SK-N-SH (cell line): ENCODE measurements around the gene TP53I3. TPM values are rescaled to one million over a fixed set of nuclear protein-coding genes. Genes with fewer than 3 reads are reported as not detected.

Experiments used
- CTCF ChIA-PET: fragments of 300-600, 350-600 bp; formaldehyde crosslinking; extraction: SDS; loops from one replicate; lab custom pipeline; 2021; lab: Yijun Ruan, JAX
- POLR2A ChIA-PET: fragments of 350-600 bp; sonication (Branson Sonifier 250); formaldehyde crosslinking; extraction: SDS; loops from one replicate; lab custom pipeline; 2020; ENCODE audit warnings: antibody characterized with exemption, inconsistent platforms; lab: Yijun Ruan, JAX
- DNase-seq: peaks from one replicate; pipeline ENCODE4 v3.0.0; 2012
- H2AFZ ChIP-seq: fragments of 200-600 bp; sonication (generic); 2 replicates; pipeline ENCODE4 v1.8.1; 2016; ENCODE audit warnings: antibody characterized with exemption, mild to moderate bottlenecking, low read depth
- H3F3A ChIP-seq: fragments of 200-600 bp; sonication (generic); replicated peaks from 2 replicates; pipeline ENCODE3; 2016; ENCODE audit warnings: antibody characterized with exemption, mild to moderate bottlenecking; ENCODE audit not compliant: insufficient read depth
- H3K27ac ChIP-seq, 2 experiments: fragments of 200-500 bp in 1 of 2; fragments of 200-600 bp in 1 of 2; sonication (Bioruptor generic) in 1 of 2; sonication (generic), shearing (Covaris generic) in 1 of 2; 2 replicates each; pipeline versions ENCODE4 v1.5.1 to v1.6.1; 2014 to 2016; ENCODE audit warnings: low read depth in 2 of 2, inconsistent platforms in 1 of 2, low read length in 1 of 2, mild to moderate bottlenecking in 1 of 2, mixed read lengths in 1 of 2
- H3K27me3 ChIP-seq: fragments of 200-600 bp; sonication (generic), shearing (Covaris generic); 2 replicates; pipeline ENCODE4 v1.6.1; 2016; ENCODE audit warnings: mixed run types; ENCODE audit not compliant: insufficient read depth
- H3K36me3 ChIP-seq, 2 experiments: fragments of 200-500 bp in 1 of 2; fragments of 200-600 bp in 1 of 2; sonication (Bioruptor generic) in 1 of 2; sonication (generic) in 1 of 2; replicated peaks in 1 of 2; 2 replicates each; pipeline versions ENCODE3 to v1.5.1; 2014 to 2016; ENCODE audit warnings: low read length in 1 of 2, mild to moderate bottlenecking in 1 of 2; ENCODE audit not compliant: insufficient read depth in 2 of 2, control insufficient read depth in 1 of 2
- H3K4me1 ChIP-seq, 2 experiments: fragments of 200-500 bp in 1 of 2; fragments of 200-600 bp in 1 of 2; sonication (Bioruptor generic) in 1 of 2; sonication (generic), shearing (Covaris generic) in 1 of 2; 2 replicates each; pipeline versions ENCODE4 v1.5.1 to v1.6.1; 2014 to 2016; ENCODE audit warnings: low read depth in 1 of 2, low read length in 1 of 2, mixed run types in 1 of 2; ENCODE audit not compliant: insufficient read depth in 2 of 2, control insufficient read depth in 1 of 2
- H3K4me2 ChIP-seq: fragments of 200-600 bp; sonication (generic), shearing (Covaris generic); 2 replicates; pipeline ENCODE4 v1.6.1; 2017; ENCODE audit warnings: mixed run types
- H3K4me3 ChIP-seq, 2 experiments: fragments of 200-500 bp in 1 of 2; fragments of 200-600 bp in 1 of 2; sonication (Bioruptor generic) in 1 of 2; sonication (generic), shearing (Covaris generic) in 1 of 2; 2 replicates each; pipeline versions ENCODE4 v1.5.1 to v1.8.1; 2014 to 2016; ENCODE audit warnings: low read depth in 2 of 2, inconsistent platforms in 1 of 2, low read length in 1 of 2, mild to moderate bottlenecking in 1 of 2, mixed read lengths in 1 of 2, moderate library complexity in 1 of 2
- H3K79me2 ChIP-seq: fragments of 200-600 bp; sonication (generic); 2 replicates; pipeline ENCODE4 v1.8.1; 2017; ENCODE audit warnings: mild to moderate bottlenecking; ENCODE audit not compliant: insufficient read depth
- H3K9ac ChIP-seq: fragments of 200-600 bp; sonication (generic); 2 replicates; pipeline ENCODE4 v1.6.1; 2017; ENCODE audit warnings: mixed run types
- H3K9me2 ChIP-seq: fragments of 200-600 bp; sonication (generic); 2 replicates; pipeline ENCODE4 v1.6.1; 2017; ENCODE audit warnings: mixed run types
- H3K9me3 ChIP-seq: fragments of 200-600 bp; sonication (generic); 2 replicates; pipeline ENCODE4 v1.6.1; 2017; ENCODE audit warnings: mixed run types, mild to moderate bottlenecking, moderate library complexity
- H4K20me1 ChIP-seq: fragments of 200-600 bp; sonication (generic); 2 replicates; pipeline ENCODE4 v1.6.1; 2017; ENCODE audit warnings: mild to moderate bottlenecking, mixed run types; ENCODE audit not compliant: insufficient read depth
- CHD2 ChIP-seq: fragments of 150-350 bp; IDR thresholded peaks from 2 replicates; pipeline ENCODE4 v1.6.1; 2018; ENCODE audit warnings: low read length; ENCODE audit not compliant: partially characterized antibody
- EZH2phosphoT487 ChIP-seq: fragments of 200-600 bp; sonication (generic); IDR thresholded peaks from 2 replicates; pipeline ENCODE4 v1.6.1; 2017; ENCODE audit warnings: low read depth, mixed run types, mild to moderate bottlenecking, antibody characterized with exemption, moderate library complexity, borderline replicate concordance
- FOSL2 ChIP-seq: IDR thresholded peaks from 2 replicates; pipeline ENCODE4 v1.4.0; 2012; ENCODE audit warnings: low read depth, mild to moderate bottlenecking, moderate library complexity, borderline replicate concordance
- FOXJ3 ChIP-seq: sonication (generic); formaldehyde crosslinking; IDR thresholded peaks from 2 replicates; pipeline ENCODE4 v1.5.1; 2020; ENCODE audit warnings: mild to moderate bottlenecking, missing genetic modification reagents
- FOXM1 ChIP-seq: IDR thresholded peaks from 2 replicates; pipeline ENCODE4 v1.4.0; 2012; ENCODE audit warnings: low read depth, mild to moderate bottlenecking
- GABPA ChIP-seq: IDR thresholded peaks from 2 replicates; pipeline ENCODE4 v1.4.0; 2012; ENCODE audit warnings: low read depth, mild to moderate bottlenecking
- GATA2 ChIP-seq: sonication (generic); formaldehyde crosslinking; IDR thresholded peaks from 2 replicates; pipeline ENCODE4 v1.5.0; 2020; ENCODE audit warnings: mild to moderate bottlenecking, missing genetic modification reagents
- IRF3 ChIP-seq: fragments of 150-350 bp; IDR thresholded peaks from 2 replicates; pipeline ENCODE4 v1.6.1; 2016; ENCODE audit warnings: mild to moderate bottlenecking, low read depth, low read length
- JUND ChIP-seq: IDR thresholded peaks from 2 replicates; pipeline ENCODE4 v1.4.0; 2012
- MEF2A ChIP-seq: IDR thresholded peaks from 2 replicates; pipeline ENCODE4 v1.4.0; 2012; ENCODE audit warnings: low read depth, borderline replicate concordance
- NRF1 ChIP-seq: IDR thresholded peaks from 2 replicates; pipeline ENCODE4 v1.6.1; 2012; ENCODE audit warnings: low read depth, mild to moderate bottlenecking, low read length
- POLR2AphosphoS5 ChIP-seq: IDR thresholded peaks from 2 replicates; pipeline ENCODE4 v1.6.1; 2012; ENCODE audit warnings: low read depth, low read length
- RCOR1 ChIP-seq: fragments of 150-350 bp; IDR thresholded peaks from 2 replicates; pipeline ENCODE4 v1.6.1; 2017; ENCODE audit warnings: antibody characterized with exemption, low read length
- RXRA ChIP-seq: IDR thresholded peaks from 2 replicates; pipeline ENCODE4 v1.4.0; 2012; ENCODE audit warnings: low read depth, mild to moderate bottlenecking, borderline replicate concordance
- SIN3A ChIP-seq: IDR thresholded peaks from 2 replicates; pipeline ENCODE4 v1.6.1; 2012; ENCODE audit warnings: low read depth, mild to moderate bottlenecking, low read length, moderate library complexity, borderline replicate concordance
- SMC3 ChIP-seq: IDR thresholded peaks from 2 replicates; pipeline ENCODE4 v1.6.1; 2012; ENCODE audit warnings: low read depth, low read length, improper control_type of control experiment
- TEAD4 ChIP-seq: IDR thresholded peaks from 2 replicates; pipeline ENCODE4 v1.4.0; 2012; ENCODE audit warnings: mild to moderate bottlenecking, borderline replicate concordance; ENCODE audit not compliant: insufficient read depth
- YY1 ChIP-seq: IDR thresholded peaks from 2 replicates; pipeline ENCODE4 v1.4.0; 2012; ENCODE audit warnings: low read depth, mild to moderate bottlenecking
- WGBS: methylation state at CpG from one replicate; pipeline ENCODE4 v1.1.6; 2017; ENCODE audit warnings: low lambda C conversion rate; 5-methylcytosine and 5-hydroxymethylcytosine counted together
- polyA plus RNA-seq, 3 experiments: library from polyadenylated mRNA; depleted of rRNA; stranded (reverse); fragments of >200 nt; gene quantifications; 2 replicates each; pipeline ENCODE4 v1.2.3, GENCODE V29; 2012
- TF ChIP-seq, protein P1 (sequence below): fragments of 150-350 bp; IDR thresholded peaks from 2 replicates; pipeline ENCODE4 v1.6.1; 2017; ENCODE audit warnings: antibody characterized with exemption, low read length, low read depth, borderline replicate concordance
- TF ChIP-seq, protein P2 (sequence below): IDR thresholded peaks from 2 replicates; pipeline ENCODE4; 2012

TP53I3 gene
- polyA plus RNA-seq, 1 of the 3 experiments (the other 2 are of a cell fraction) = 110 TPM

DNA sequence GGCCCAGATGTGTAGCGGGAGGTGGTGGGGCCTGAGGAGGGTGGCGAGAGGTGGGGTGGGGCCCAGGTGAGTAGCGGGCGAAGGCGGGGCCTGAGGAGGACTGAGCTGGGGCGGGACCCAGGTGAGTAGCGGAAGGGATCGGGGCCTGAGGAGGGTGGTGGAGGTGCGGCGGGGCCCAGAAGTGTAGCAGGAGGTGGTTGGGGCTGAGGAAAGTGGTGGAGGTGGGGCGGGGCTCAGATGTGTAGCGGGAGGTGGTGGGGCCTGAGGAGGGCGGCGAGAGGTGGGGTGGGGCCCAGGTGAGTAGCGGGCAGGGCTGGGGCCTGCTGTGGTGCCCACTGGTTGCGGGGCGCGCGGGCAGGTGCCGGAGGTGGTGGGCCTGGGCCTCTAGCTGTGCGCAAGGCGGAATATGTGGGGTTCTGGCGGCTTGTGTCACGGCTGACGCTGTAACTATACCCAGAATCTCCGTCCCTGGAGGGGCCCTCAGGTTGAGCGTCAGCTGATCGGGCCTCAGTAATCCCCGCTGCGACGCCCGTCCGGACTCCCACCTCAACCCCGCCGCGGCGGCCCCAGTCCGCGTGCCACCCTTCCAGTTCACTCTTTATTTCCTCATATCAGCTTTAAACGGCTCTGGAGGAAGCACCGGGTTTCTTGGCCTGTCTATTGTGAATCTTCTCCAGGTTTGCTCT lies 7.6 kb downstream of the TP53I3 start:
- Histone ChIP-seq H4K20me1 (no peaks in the 10 kb centered on the region), H3F3A (peaks cover 27% of the 10 kb centered on the region), H3K79me2 (peaks cover 41% of the 10 kb centered on the region), H3K4me1 (peaks cover 7% of the 10 kb centered on the region in 2 experiments; a peak in 2 of 4 replicates), H3K4me3 (peak overlapping the region; percentile 82), H3K9me2 (no peaks in the 10 kb centered on the region), H3K27me3 (no peaks in the 10 kb centered on the region), H3K9ac (peak overlapping the region; percentile 76), H3K27ac (peak overlapping the region; percentile 3 to 19; a peak in 3 of 4 replicates), H3K9me3 (no peaks in the 10 kb centered on the region), H3K36me3 (peaks cover 38 to 45% of the 10 kb centered on the region in 2 experiments), H2AFZ (0 out of 2 replicates have a peak overlapping the region, but pooled peaks have one; percentile 4)
- CTCF ChIA-PET = interaction anchor here (0.6 to 5.6 kb wide), 8 partner anchors 8 to 751 kb away, joined by 3 to 34 read pairs (median 4); partner anchors contain the start of genes ATAD2B, FKBP1B and TP53I3
- DNase-seq = peak; percentile 49
- POLR2A ChIA-PET = interaction anchor here (0.7 to 2.0 kb wide), 13 partner anchors 8 to 284 kb away, joined by 3 to 25 read pairs (median 5); partner anchors contain the start of genes ATAD2B, FKBP1B, ITSN2 and PFN4
- 21% methylated on average over 32 of the region's 41 CpGs for WGBS
- TF ChIP-seq GATA2 (CRISPR knock-in tag) (no peak), SIN3A (peak; percentile 29; the same call in 1 of the 2 replicates), POLR2AphosphoS5 (peak; percentile 17; the same call in 1 of the 2 replicates)
- TF ChIP-seq, all 33 proteins: peak for 2
- peak overlapping the region; percentile 85 for H3K4me2 ChIP-seq

GRCh38 chr2:24075915-24076848 lies 8.5 kb downstream of the TP53I3 start, which contains the start of gene SF3B6:
SF3B6 (minus strand) TSS chr2:24076326; CDS start chr2:24076229, 97 bp downstream.
- Histone ChIP-seq H3K4me2 (peak within 1 kb of the TSS; percentile 85), H2AFZ (peak within 1 kb of the TSS; percentile 67; the same call in 1 of the 2 replicates), H3K4me1 (peaks cover 7% of the 10 kb centered on the region in 2 experiments; a peak in 2 of 4 replicates), H3K79me2 (peaks cover 49% of the 10 kb centered on the region), H3K4me3 (peak within 1 kb of the TSS; percentile 82), H3K9ac (peak within 1 kb of the TSS; percentile 76), H3K9me3 (no peaks in the 10 kb centered on the region), H3K27ac (peak within 1 kb of the TSS; percentile 79 to 91), H3K36me3 (peaks cover 36 to 48% of the 10 kb centered on the region in 2 experiments), H3K27me3 (no peaks in the 10 kb centered on the region), H4K20me1 (no peaks in the 10 kb centered on the region), H3F3A (peaks cover 27% of the 10 kb centered on the region), H3K9me2 (no peaks in the 10 kb centered on the region)
- ChIA-PET POLR2A (interaction anchor here (0.5 to 2.0 kb wide), 14 partner anchors 9 to 1177 kb away, joined by 3 to 25 read pairs (median 4); partner anchors contain the start of genes ATAD2B, FKBP1B, ITSN2 and PFN4), CTCF (interaction anchor here (0.6 to 5.6 kb wide), 9 partner anchors 9 to 752 kb away, joined by 3 to 34 read pairs (median 4); partner anchors contain the start of genes ATAD2B, FKBP1B and TP53I3)
- DNase-seq = peak; percentile 96
- 2% methylated on average over 62 of the region's 64 CpGs for WGBS
- TF ChIP-seq GATA2 (CRISPR knock-in tag) (0 out of 2 replicates have a peak, but pooled peaks have one; percentile 34), FOXM1 (no peak), IRF3 (peak; percentile 56), FOXJ3 (CRISPR knock-in tag) (peak; percentile 93), POLR2AphosphoS5 (peak; percentile 97), SMC3 (no peak), YY1 (peak; percentile 78), RXRA (no peak), MEF2A (peak; percentile 5; the same call in 1 of the 2 replicates), NRF1 (no peak), JUND (peak; percentile 31; the same call in 1 of the 2 replicates), GABPA (peak; percentile 99), SIN3A (peak; percentile 98; the same call in 1 of the 2 replicates), TEAD4 (peak; percentile 39; the same call in 1 of the 2 replicates), CHD2 (peak; percentile 97), FOSL2 (no peak; the same call in 1 of the 2 replicates), EZH2phosphoT487 (no peak), RCOR1 (peak; percentile 87)
- TF ChIP-seq, protein P1, sequence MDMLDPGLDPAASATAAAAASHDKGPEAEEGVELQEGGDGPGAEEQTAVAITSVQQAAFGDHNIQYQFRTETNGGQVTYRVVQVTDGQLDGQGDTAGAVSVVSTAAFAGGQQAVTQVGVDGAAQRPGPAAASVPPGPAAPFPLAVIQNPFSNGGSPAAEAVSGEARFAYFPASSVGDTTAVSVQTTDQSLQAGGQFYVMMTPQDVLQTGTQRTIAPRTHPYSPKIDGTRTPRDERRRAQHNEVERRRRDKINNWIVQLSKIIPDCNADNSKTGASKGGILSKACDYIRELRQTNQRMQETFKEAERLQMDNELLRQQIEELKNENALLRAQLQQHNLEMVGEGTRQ = no peak
- TF ChIP-seq, protein P2, sequence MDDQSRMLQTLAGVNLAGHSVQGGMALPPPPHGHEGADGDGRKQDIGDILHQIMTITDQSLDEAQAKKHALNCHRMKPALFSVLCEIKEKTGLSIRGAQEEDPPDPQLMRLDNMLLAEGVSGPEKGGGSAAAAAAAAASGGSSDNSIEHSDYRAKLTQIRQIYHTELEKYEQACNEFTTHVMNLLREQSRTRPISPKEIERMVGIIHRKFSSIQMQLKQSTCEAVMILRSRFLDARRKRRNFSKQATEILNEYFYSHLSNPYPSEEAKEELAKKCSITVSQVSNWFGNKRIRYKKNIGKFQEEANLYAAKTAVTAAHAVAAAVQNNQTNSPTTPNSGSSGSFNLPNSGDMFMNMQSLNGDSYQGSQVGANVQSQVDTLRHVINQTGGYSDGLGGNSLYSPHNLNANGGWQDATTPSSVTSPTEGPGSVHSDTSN = peak; percentile 81
